Neural cell (in vitro differentiated cells): Measurements from ENCODE around the gene GZMM. TPM values are rescaled to one million over a fixed set of nuclear protein-coding genes. Genes with fewer than 3 reads are reported as not detected.

ENCODE experiments used
- H2AFZ ChIP-seq: fragments of 200-600, 300-800 bp; sonication (generic), shearing (Covaris generic); 2 replicates; pipeline ENCODE4 v1.6.0; 2014; ENCODE audit warnings: low read depth, mild to moderate bottlenecking, antibody characterized with exemption, low read length, moderate library complexity
- H3F3A ChIP-seq: fragments of 200-600 bp; shearing (Covaris generic); 2 replicates; pipeline ENCODE4 v1.6.1; 2016; ENCODE audit warnings: mild to moderate bottlenecking, moderate library complexity, mixed read lengths, antibody characterized with exemption, low read length; ENCODE audit not compliant: insufficient read depth, poor library complexity, severe bottlenecking
- H3K27ac ChIP-seq: fragments of 200-600, 300-800 bp; sonication (generic), shearing (Covaris generic); 2 replicates; pipeline ENCODE4 v1.5.1; 2014; ENCODE audit warnings: mild to moderate bottlenecking, low read length, moderate library complexity
- H3K27me3 ChIP-seq: fragments of 300-800, 200-600 bp; sonication (generic), shearing (Covaris generic); 2 replicates; pipeline ENCODE4 v1.6.0; 2014; ENCODE audit warnings: mild to moderate bottlenecking, low read depth, low read length, moderate library complexity; ENCODE audit not compliant: insufficient read depth
- H3K36me3 ChIP-seq: fragments of 300-800, 200-600 bp; sonication (generic), shearing (Covaris generic); 2 replicates; pipeline ENCODE4 v1.5.1; 2014; ENCODE audit warnings: mild to moderate bottlenecking, antibody characterized with exemption, low read length, moderate library complexity; ENCODE audit not compliant: insufficient read depth
- H3K4me2 ChIP-seq: fragments of 300-800, 200-600 bp; sonication (generic), shearing (Covaris generic); 2 replicates; pipeline ENCODE4 v1.6.0; 2014; ENCODE audit warnings: mild to moderate bottlenecking, low read length
- H3K4me3 ChIP-seq: fragments of 300-800, 200-600 bp; sonication (generic), shearing (Covaris generic); 2 replicates; pipeline ENCODE4 v1.5.1; 2014; ENCODE audit warnings: mild to moderate bottlenecking, low read length, moderate library complexity
- H3K79me2 ChIP-seq: fragments of 200-600 bp; shearing (Covaris generic); replicated peaks from 2 replicates; pipeline ENCODE4 v1.6.0; 2014; ENCODE audit warnings: mild to moderate bottlenecking, low read length, moderate library complexity; ENCODE audit not compliant: insufficient read depth
- H3K9ac ChIP-seq: fragments of 300-800, 200-600 bp; sonication (generic), shearing (Covaris generic); 2 replicates; pipeline ENCODE4 v1.6.1; 2016; ENCODE audit warnings: mild to moderate bottlenecking, low read length, mixed read lengths
- H3K9me2 ChIP-seq: fragments of 200-600 bp; shearing (Covaris generic); 2 replicates; pipeline ENCODE4 v1.6.1; 2016; ENCODE audit warnings: mild to moderate bottlenecking, low read length, mixed read lengths; ENCODE audit not compliant: insufficient read depth
- H3K9me3 ChIP-seq: fragments of 200-600, 300-800 bp; sonication (generic), shearing (Covaris generic); 2 replicates; pipeline ENCODE4 v1.6.1; 2016; ENCODE audit warnings: mild to moderate bottlenecking, mixed run types, low read length, moderate library complexity, mixed read lengths
- H4K20me1 ChIP-seq: fragments of 200-600 bp; shearing (Covaris generic); 2 replicates; pipeline ENCODE4 v1.6.1; 2016; ENCODE audit warnings: mild to moderate bottlenecking, mixed run types; ENCODE audit not compliant: insufficient read depth
- CTCF ChIP-seq: fragments of 450-650 bp; IDR thresholded peaks from 2 replicates; pipeline ENCODE4 v1.5.1; 2014; ENCODE audit warnings: antibody characterized with exemption, mild to moderate bottlenecking, moderate library complexity; ENCODE audit not compliant: poor library complexity, severe bottlenecking
- EP300 ChIP-seq: fragments of 450-650 bp; conservative IDR thresholded peaks from 2 replicates; pipeline ENCODE4 v1.6.1; 2014; ENCODE audit warnings: antibody characterized with exemption, mild to moderate bottlenecking, moderate library complexity; ENCODE audit not compliant: poor library complexity, severe bottlenecking
- MXI1 ChIP-seq: fragments of 450-650 bp; conservative IDR thresholded peaks from 2 replicates; pipeline ENCODE4 v1.6.1; 2014; ENCODE audit warnings: antibody characterized with exemption, mild to moderate bottlenecking; ENCODE audit not compliant: poor library complexity, severe bottlenecking
- POLR2AphosphoS5 ChIP-seq: IDR thresholded peaks from 2 replicates; pipeline ENCODE4 v1.6.1; 2012
- RAD21 ChIP-seq: fragments of 450-650 bp; conservative IDR thresholded peaks from 2 replicates; pipeline ENCODE4 v1.6.1; 2014; ENCODE audit warnings: antibody characterized with exemption, mild to moderate bottlenecking, moderate library complexity
- SMC3 ChIP-seq: fragments of 450-650 bp; conservative IDR thresholded peaks from 2 replicates; pipeline ENCODE4 v1.6.1; 2014; ENCODE audit warnings: antibody characterized with exemption, mild to moderate bottlenecking, moderate library complexity; ENCODE audit not compliant: poor library complexity
- TAF1 ChIP-seq: IDR thresholded peaks from 2 replicates; pipeline ENCODE4 v1.6.1; 2012; ENCODE audit warnings: low read depth
- polyA plus RNA-seq: library from polyadenylated mRNA; depleted of rRNA; stranded (reverse); fragments of >200 nt; gene quantifications from 2 replicates; pipeline ENCODE4 v1.2.3, GENCODE V29; 2014
- TF ChIP-seq, protein P1 (sequence below): IDR thresholded peaks from 2 replicates; pipeline ENCODE4 v1.6.1; 2012; ENCODE audit warnings: borderline replicate concordance

GZMM gene
- polyA plus RNA-seq, 1 donor from 2014 or later, result 0.38 TPM

DNA sequence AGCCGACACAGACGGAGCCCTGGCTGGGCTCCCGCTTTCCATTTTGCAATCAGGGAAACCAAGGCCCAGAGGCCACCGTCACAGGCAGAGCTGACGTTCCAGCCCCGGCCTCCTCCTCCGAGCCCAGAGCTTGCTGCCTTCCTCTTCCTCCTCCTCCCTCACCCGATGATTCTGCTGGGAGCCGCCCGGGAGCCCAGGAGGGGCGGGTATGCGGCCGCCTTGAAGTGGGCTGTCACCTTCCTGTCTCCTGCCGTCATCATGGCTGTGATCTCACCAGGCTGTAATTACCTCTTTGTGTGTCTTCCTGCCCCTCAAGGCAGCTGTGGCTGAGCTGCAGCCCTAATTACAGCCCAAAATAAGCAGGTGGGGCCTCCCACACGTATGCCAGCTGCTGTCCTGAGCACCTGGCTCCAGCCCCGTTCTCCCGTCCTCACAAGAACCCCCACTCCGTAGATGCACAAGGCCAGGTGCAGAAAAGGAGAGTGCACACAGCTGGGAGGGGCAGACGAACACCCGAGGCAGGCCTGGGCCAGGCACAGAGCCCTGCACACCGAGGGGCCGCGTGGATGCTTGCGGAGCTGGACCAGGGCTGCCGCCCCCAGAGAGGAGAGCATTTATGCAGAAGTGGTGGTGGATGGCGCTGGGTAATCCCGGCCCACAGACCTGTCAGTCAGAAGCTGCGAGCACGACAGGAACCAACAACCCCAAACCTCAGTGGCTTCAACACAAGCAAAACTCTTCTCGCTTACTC, 32.6 kb upstream of the GZMM start:
- peak overlapping the region; percentile 44 for H3K4me3 ChIP-seq
- H3K79me2 ChIP-seq, result peaks cover 12% of the 10 kb centered on the region
- no peaks in the 10 kb centered on the region for H3F3A ChIP-seq
- H3K9me3 ChIP-seq, result no peaks in the 10 kb centered on the region
- no peak overlapping the region for H3K4me2 ChIP-seq
- peak overlapping the region; percentile 82 for H3K9ac ChIP-seq
- no peaks in the 10 kb centered on the region for H3K36me3 ChIP-seq
- H3K9me2 ChIP-seq, result no peaks in the 10 kb centered on the region
- peak overlapping the region; percentile 24 for H2AFZ ChIP-seq
- H3K27me3 ChIP-seq, result no peaks in the 10 kb centered on the region
- H4K20me1 ChIP-seq, result no peaks in the 10 kb centered on the region
- TF ChIP-seq SMC3 (no peak), EP300 (peak; percentile 38)
- H3K27ac ChIP-seq, result peak overlapping the region; percentile 94

- no peaks in the 10 kb centered on the region for H4K20me1 ChIP-seq
- peak overlapping the region; percentile 94 for H3K27ac ChIP-seq
These were observed 31.1 kb upstream of the GZMM start for GRCh38 chr19:512547-513365.

GRCh38 chr19:513368-514165, 30.3 kb upstream of the GZMM start:
- H3K4me3 ChIP-seq, result no peak overlapping the region
- no peaks in the 10 kb centered on the region for H3K27me3 ChIP-seq
- no peak overlapping the region for H2AFZ ChIP-seq
- no peaks in the 10 kb centered on the region for H4K20me1 ChIP-seq
- H3K9me3 ChIP-seq, result no peaks in the 10 kb centered on the region
- H3F3A ChIP-seq, result no peaks in the 10 kb centered on the region
- H3K9ac ChIP-seq, result no peak overlapping the region
- H3K79me2 ChIP-seq, result peaks cover 4% of the 10 kb centered on the region
- H3K9me2 ChIP-seq, result no peaks in the 10 kb centered on the region
- no peaks in the 10 kb centered on the region for H3K36me3 ChIP-seq
- no peak overlapping the region for H3K4me2 ChIP-seq
- no peak overlapping the region for H3K27ac ChIP-seq
- TF ChIP-seq MXI1, result no peak
- TF ChIP-seq TAF1, result no peak
- TF ChIP-seq SMC3, result no peak
- TF ChIP-seq, protein P1, sequence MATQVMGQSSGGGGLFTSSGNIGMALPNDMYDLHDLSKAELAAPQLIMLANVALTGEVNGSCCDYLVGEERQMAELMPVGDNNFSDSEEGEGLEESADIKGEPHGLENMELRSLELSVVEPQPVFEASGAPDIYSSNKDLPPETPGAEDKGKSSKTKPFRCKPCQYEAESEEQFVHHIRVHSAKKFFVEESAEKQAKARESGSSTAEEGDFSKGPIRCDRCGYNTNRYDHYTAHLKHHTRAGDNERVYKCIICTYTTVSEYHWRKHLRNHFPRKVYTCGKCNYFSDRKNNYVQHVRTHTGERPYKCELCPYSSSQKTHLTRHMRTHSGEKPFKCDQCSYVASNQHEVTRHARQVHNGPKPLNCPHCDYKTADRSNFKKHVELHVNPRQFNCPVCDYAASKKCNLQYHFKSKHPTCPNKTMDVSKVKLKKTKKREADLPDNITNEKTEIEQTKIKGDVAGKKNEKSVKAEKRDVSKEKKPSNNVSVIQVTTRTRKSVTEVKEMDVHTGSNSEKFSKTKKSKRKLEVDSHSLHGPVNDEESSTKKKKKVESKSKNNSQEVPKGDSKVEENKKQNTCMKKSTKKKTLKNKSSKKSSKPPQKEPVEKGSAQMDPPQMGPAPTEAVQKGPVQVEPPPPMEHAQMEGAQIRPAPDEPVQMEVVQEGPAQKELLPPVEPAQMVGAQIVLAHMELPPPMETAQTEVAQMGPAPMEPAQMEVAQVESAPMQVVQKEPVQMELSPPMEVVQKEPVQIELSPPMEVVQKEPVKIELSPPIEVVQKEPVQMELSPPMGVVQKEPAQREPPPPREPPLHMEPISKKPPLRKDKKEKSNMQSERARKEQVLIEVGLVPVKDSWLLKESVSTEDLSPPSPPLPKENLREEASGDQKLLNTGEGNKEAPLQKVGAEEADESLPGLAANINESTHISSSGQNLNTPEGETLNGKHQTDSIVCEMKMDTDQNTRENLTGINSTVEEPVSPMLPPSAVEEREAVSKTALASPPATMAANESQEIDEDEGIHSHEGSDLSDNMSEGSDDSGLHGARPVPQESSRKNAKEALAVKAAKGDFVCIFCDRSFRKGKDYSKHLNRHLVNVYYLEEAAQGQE, result no peak
- no peak for TF ChIP-seq CTCF
- TF ChIP-seq POLR2AphosphoS5, result no peak
- TF ChIP-seq RAD21, result no peak

More at GRCh38 chr19:512547-513365, 31.1 kb upstream of the GZMM start:
- Histone ChIP-seq H3F3A (no peaks in the 10 kb centered on the region), H3K79me2 (peaks cover 12% of the 10 kb centered on the region), H2AFZ (no peak overlapping the region), H3K4me3 (no peak overlapping the region), H3K9ac (no peak overlapping the region), H3K9me2 (no peaks in the 10 kb centered on the region), H3K27me3 (no peaks in the 10 kb centered on the region), H3K4me2 (no peak overlapping the region), H3K36me3 (no peaks in the 10 kb centered on the region), H3K9me3 (no peaks in the 10 kb centered on the region)
- no peak for TF ChIP-seq CTCF
